ELR (cell line): Measurements from ENCODE around the gene CCND1.

Source experiments
- DNase-seq: peaks from one replicate; pipeline ENCODE4 v3.0.0-alpha.2; 2015; ENCODE audit warnings: low read depth

The CCND1 gene

DNA sequence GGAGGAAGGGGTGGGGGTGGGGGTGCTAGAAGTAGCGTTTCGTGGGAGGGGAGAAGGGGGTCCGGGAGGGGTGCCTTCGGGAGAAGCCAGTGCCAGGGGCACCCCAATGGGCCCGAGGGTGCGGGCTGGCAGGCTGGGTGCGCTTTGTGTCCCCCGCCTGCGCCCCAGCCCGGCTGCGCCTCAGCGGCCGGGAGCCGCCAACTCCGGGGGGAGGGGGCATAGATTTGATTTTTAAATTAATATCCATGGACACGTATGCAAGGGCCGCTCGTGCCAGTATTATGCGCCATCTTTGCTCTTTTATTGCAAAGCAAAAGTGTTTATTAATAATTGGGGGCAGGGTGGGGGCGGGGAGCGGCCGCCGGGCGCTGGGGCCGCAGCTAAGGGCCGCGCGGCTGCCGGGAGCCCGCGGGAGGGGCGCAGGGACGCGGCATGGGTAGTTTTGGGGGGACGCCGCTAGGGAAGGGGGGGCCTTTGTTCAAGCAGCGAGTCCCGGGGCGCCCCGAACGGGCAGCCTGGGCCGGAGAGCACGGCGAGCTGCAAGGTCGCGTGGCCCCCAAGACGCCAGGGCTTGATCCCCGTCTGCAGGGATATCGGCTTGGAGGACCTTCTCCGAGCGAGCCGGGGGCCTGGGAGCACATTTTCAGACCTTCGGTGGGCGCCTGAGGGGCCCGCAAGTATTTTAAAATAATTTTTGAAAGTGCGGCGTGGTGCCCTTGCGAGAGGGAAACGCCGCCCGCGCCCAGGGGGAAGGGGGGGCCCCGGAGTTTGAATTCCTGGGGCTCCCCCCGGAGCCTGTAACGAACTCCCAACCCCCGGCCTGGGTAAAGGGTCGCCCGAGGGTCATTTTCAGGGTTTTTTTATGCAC lies 959 bp downstream of the CCND1 start:
- no peak for DNase-seq

- no peak for DNase-seq
Measured at GRCh38 chr11:69642549-69642912, 1.6 kb downstream of the CCND1 start.

DNA sequence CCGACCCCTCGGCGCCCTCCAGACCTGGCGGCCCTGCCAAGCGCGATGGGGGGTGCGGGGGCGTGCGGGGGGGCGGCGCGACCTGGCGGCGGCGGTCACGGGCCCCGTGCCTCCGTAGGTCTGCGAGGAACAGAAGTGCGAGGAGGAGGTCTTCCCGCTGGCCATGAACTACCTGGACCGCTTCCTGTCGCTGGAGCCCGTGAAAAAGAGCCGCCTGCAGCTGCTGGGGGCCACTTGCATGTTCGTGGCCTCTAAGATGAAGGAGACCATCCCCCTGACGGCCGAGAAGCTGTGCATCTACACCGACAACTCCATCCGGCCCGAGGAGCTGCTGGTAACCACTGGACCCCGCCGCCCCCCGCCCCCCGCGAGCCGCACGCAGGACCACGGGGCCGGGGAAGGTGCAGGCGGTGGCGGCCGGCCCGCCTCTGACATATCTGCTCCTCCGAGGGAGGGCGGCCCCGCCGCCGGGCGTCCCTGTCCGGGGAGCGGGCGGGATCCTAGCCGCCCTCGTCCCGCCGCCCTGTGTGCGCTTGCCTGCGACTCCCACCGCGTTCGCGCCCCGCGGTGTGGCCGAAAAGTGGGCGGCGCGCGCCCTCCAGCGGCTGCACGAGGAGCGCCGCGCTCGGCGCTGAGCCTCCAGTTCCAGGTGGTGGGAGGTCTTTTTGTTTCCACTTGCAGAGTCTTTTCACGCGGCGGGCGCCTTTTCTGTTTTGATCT lies 2.1 kb downstream of the CCND1 start:
- peak; percentile 77 for DNase-seq

GRCh38 chr11:69643646-69644045 lies 2.7 kb downstream of the CCND1 start:
- DNase-seq, result no peak

GRCh38 chr11:69644071-69644961 lies 3.4 kb downstream of the CCND1 start:
- DNase-seq, result peak; percentile 78

- no peak for DNase-seq
Measured at GRCh38 chr11:69644962-69645675, 4.2 kb downstream of the CCND1 start.

GRCh38 chr11:69645801-69646492 lies 5.0 kb downstream of the CCND1 start:
- no peak for DNase-seq

DNA sequence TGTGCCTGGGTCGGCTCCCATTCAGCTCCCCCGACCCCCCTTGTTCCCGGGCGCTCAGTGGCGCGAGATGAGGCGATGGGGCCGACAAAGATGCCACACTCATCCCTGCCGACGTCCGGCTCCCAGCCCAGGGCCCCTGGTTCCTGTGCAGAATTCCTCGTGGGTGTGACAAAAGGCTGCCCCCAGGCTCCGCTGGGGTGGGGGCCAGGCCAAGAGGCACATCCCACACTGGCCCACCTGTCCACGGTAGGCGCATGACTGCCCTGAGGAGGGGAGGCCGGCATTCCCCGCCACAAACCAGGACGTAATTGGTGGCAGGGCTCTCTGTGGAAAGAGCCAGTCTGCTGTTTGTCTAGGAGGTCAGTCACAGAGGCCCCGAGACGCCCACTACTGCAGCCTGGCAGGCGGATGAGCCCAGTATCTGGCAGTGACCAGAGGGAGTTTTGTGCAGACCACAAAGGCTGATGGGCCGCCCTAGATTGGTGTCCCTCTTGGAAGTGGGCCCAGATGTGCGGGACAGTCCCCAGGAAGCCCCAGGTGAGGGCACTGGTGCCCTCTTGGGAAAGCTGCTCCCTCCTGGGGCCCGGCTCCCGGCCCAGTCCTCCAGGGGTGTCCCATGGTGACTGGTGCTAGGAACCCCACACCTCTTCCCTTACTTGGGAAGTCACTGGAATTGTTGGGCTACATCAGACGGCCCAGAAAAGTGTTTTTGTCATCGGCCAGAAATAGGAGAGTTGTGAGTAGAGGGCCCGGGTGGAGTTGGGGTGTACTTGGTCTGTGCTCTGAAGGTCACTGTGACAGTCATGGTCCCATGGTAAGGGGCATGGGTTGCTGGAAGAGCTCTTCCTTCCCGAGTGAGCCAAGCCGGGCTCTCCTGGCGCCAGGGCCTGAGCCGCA lies 5.8 kb downstream of the CCND1 start:
- no peak for DNase-seq

DNA sequence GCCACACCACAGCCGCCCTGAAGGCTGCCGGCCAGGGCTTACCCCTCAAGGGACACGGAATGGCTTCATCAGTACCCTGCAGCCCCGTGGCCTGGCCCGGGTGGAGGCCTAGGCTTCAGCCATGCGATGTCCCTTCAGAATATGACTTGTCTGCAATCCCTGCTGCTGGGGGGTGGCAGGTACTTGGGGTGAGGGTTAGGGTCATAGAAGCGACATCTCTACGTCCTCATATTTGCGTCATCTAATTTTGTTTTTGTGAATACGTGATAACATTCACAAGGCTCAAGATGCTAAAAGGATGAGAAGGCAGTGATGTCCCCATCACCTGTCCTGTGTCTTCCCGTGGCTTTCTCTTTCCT lies 6.4 kb downstream of the CCND1 start:
- DNase-seq, result no peak

- DNase-seq, result no peak
Measured at GRCh38 chr11:69647761-69648497, 7.0 kb downstream of the CCND1 start.

GRCh38 chr11:69648679-69649575 lies 8.0 kb downstream of the CCND1 start:
- no peak for DNase-seq

DNA sequence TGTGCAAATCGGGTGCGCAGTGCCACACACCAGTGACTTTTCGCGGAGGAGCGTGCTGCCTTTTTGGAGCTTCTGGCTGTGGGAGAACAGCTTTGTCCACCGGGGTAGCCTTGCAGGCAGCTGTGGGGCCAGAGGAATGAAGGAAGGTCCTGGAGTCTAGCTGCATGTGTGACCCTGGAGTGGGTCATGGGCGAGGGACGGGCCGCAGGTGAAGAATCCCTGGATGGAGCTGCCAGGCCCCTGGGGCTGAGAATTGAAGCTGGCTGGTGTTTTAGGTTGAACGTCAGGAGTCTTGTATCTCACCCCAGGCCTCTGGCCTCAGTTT lies 8.6 kb downstream of the CCND1 start:
- no peak for DNase-seq

DNA sequence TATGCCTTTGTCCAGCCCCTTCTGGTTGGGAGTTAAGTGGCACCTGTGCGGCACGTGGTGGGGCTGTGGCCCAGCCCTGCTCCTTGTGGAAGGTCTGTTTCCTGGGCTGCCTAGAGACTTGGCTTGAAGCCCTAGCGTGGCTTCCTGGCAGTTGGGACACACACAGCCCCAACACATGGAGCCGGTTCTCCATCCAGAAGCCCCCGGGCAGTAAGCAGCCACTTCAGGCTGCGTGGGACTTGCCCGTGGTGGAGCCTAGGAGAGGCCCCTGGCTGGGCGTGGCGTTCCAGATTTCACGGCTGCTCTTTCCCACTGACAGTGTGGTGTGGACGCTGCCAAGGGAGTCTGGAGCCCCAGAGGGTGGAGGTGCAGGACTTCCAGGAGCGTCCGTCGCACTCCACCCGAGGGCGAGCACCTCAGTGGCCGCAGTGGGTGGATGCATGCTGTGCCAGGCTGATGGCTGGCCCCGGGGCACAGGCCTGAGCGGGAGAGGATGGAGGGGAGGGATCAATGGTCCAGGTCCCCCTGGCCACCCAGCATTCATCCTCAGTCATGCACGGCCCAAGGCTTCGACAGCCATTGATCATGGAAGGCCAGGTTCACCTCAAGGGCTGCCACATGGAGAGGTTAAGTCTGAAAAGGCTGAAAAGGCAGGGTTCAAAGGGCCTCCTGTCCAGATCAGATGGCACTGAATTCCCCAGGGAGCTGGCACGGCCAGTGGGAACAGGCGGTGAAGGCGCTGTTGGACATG lies 9.3 kb downstream of the CCND1 start:
- DNase-seq, result no peak

- no peak for DNase-seq
Measured at GRCh38 chr11:69650832-69651344, 9.9 kb downstream of the CCND1 start.

DNA sequence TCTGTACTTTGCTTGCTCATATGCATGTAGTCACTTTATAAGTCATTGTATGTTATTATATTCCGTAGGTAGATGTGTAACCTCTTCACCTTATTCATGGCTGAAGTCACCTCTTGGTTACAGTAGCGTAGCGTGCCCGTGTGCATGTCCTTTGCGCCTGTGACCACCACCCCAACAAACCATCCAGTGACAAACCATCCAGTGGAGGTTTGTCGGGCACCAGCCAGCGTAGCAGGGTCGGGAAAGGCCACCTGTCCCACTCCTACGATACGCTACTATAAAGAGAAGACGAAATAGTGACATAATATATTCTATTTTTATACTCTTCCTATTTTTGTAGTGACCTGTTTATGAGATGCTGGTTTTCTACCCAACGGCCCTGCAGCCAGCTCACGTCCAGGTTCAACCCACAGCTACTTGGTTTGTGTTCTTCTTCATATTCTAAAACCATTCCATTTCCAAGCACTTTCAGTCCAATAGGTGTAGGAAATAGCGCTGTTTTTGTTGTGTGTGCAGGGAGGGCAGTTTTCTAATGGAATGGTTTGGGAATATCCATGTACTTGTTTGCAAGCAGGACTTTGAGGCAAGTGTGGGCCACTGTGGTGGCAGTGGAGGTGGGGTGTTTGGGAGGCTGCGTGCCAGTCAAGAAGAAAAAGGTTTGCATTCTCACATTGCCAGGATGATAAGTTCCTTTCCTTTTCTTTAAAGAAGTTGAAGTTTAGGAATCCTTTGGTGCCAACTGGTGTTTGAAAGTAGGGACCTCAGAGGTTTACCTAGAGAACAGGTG lies 11.1 kb downstream of the CCND1 start:
- no peak for DNase-seq

GRCh38 chr11:69652999-69653398 lies 12.0 kb downstream of the CCND1 start:
- no peak for DNase-seq
